Fibroblast of lung (primary cell): Measurements from ENCODE around the gene SLC22A23. TPM values are rescaled to one million over a fixed set of nuclear protein-coding genes. Genes with fewer than 3 reads are reported as not detected.

Experiments used
- DNase-seq, 2 donors: peaks; one replicate each; pipeline versions ENCODE4 v3.0.0 to v3.0.0-alpha.2; 2010; ENCODE audit warnings: low read depth in 2 of 2
- H2AFZ ChIP-seq: 2 replicates; pipeline ENCODE4 v1.5.1; 2012; ENCODE audit warnings: low read length, control low read depth, inconsistent platforms
- H3K27ac ChIP-seq: 2 replicates; pipeline ENCODE4 v1.5.1; 2011; ENCODE audit warnings: low read length, control low read depth; ENCODE audit not compliant: insufficient read depth
- H3K27me3 ChIP-seq: 2 replicates; pipeline ENCODE4 v1.5.1; 2011; ENCODE audit warnings: mild to moderate bottlenecking, low read length; ENCODE audit not compliant: control insufficient read depth, insufficient read depth
- H3K36me3 ChIP-seq: 2 replicates; pipeline ENCODE4 v1.5.1; 2011; ENCODE audit warnings: low read length; ENCODE audit not compliant: control insufficient read depth, insufficient read depth
- H3K4me1 ChIP-seq: 2 replicates; pipeline ENCODE4 v1.5.1; 2011; ENCODE audit warnings: low read length; ENCODE audit not compliant: control insufficient read depth, insufficient read depth; ENCODE audit errors: extremely low read depth
- H3K4me2 ChIP-seq: 2 replicates; pipeline ENCODE4 v1.5.1; 2011; ENCODE audit warnings: low read length, control low read depth; ENCODE audit not compliant: insufficient read depth; ENCODE audit errors: extremely low read depth
- H3K4me3 ChIP-seq, 4 experiments: fragments of 200-600 bp in 1 of 4; sonication (generic) in 1 of 4; replicated peaks in 1 of 4; 2 replicates each; pipeline ENCODE4 v1.5.1; 2011 to 2016; ENCODE audit warnings: low read length in 4 of 4, low read depth in 3 of 4, mild to moderate bottlenecking in 3 of 4, control low read depth in 2 of 4, inconsistent platforms in 1 of 4, mixed read lengths in 1 of 4; ENCODE audit not compliant: insufficient read depth in 1 of 4; ENCODE audit errors: control extremely low read depth in 1 of 4
- H3K79me2 ChIP-seq: 2 replicates; pipeline ENCODE4 v1.5.1; 2012; ENCODE audit warnings: mild to moderate bottlenecking, low read length, inconsistent platforms; ENCODE audit not compliant: control insufficient read depth, insufficient read depth
- H3K9ac ChIP-seq: 2 replicates; pipeline ENCODE4 v1.5.1; 2011; ENCODE audit warnings: mild to moderate bottlenecking, low read length, control low read depth; ENCODE audit not compliant: insufficient read depth
- H3K9me3 ChIP-seq: 2 replicates; pipeline ENCODE4 v1.5.1; 2012; ENCODE audit warnings: low read depth, low read length; ENCODE audit not compliant: control insufficient read depth, insufficient read depth
- H4K20me1 ChIP-seq: 2 replicates; pipeline ENCODE4 v1.5.1; 2011; ENCODE audit warnings: low read length; ENCODE audit not compliant: control insufficient read depth, insufficient read depth; ENCODE audit errors: extremely low read depth
- CTCF ChIP-seq, 2 donors: IDR thresholded peaks in 1 of 2; conservative IDR thresholded peaks in 1 of 2; 1 replicate in 1 of 2; 2 replicates in 1 of 2; pipeline ENCODE4 v1.5.1; 2011 to 2012; ENCODE audit warnings: low read length in 2 of 2, control low read depth in 1 of 2, inconsistent platforms in 1 of 2, low read depth in 1 of 2, mild to moderate bottlenecking in 1 of 2
- EZH2 ChIP-seq: IDR thresholded peaks from 2 replicates; pipeline ENCODE4 v1.5.1; 2012; ENCODE audit warnings: low read length, control low read depth, mild to moderate bottlenecking; ENCODE audit errors: missing control alignments
- polyA plus RNA-seq, 2 donors: library from polyadenylated mRNA; depleted of rRNA in 1 of 2; stranded (reverse) in 1 of 2; unstranded in 1 of 2; fragments of >200 nt; gene quantifications; 2 replicates each; pipeline ENCODE4 v1.2.1, GENCODE V29; 2011 to 2012; ENCODE audit warnings: missing spikeins in 1 of 2
- total RNA-seq: library from RNA; depleted of rRNA; stranded (reverse); fragments of >200 nt; gene quantifications from 2 replicates; pipeline ENCODE4 v1.2.1, GENCODE V29; 2014

The SLC22A23 gene
- total and polyA plus RNA-seq, 2 donors (not counting 1 experiment from before 2014, with no cell fraction given), result 0.37 to 3.0 TPM

DNA sequence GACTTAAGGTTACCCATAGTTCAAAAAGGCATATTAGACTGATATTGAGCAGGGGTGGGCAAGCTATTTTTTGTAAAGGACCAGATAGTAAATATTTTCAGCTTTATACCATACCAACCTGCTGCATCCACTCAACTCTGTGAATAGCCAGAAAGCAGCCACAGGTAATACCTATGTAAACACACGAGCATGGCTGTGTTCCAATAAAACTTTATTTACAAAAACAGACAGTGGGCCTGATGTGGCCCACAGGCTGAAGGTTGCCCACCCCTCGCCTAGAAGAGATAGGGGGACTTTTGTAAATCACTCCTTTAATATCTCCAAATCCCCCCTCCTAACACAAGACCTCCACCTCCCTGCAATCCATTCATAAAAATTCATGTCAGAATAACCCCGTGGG, 133.7 kb downstream of the SLC22A23 start:
- no peak overlapping the region for H2AFZ ChIP-seq
- H3K4me1 ChIP-seq, result no peaks in the 10 kb centered on the region
- TF ChIP-seq CTCF (conservative IDR thresholded peaks at IDR 0.05 in 1 of 2, IDR thresholded peaks at IDR 0.05 in 1 of 2; ENCODE audit: low read depth in 1 of 2, low read length in 2 of 2), result no peak
- TF ChIP-seq EZH2, result no peak
- H3K36me3 ChIP-seq, result no peaks in the 10 kb centered on the region
- no peak overlapping the region for H3K4me3 ChIP-seq
- H3K27ac ChIP-seq, result no peak overlapping the region
- H3K9me3 ChIP-seq, result no peaks in the 10 kb centered on the region
- no peak overlapping the region for H3K9ac ChIP-seq
- peaks cover 11% of the 10 kb centered on the region for H3K27me3 ChIP-seq
- no peak overlapping the region for H3K4me2 ChIP-seq
- no peaks in the 10 kb centered on the region for H4K20me1 ChIP-seq
- no peak for DNase-seq
- H3K79me2 ChIP-seq, result no peaks in the 10 kb centered on the region

GRCh38 chr6:3322366-3322890, 134.4 kb downstream of the SLC22A23 start:
- Histone ChIP-seq H3K9me3 (no peaks in the 10 kb centered on the region), H3K36me3 (no peaks in the 10 kb centered on the region), H3K4me3 (no peak overlapping the region), H2AFZ (no peak overlapping the region), H3K27ac (no peak overlapping the region), H3K4me2 (no peak overlapping the region), H3K79me2 (no peaks in the 10 kb centered on the region), H3K9ac (no peak overlapping the region), H3K27me3 (peaks cover 18% of the 10 kb centered on the region), H4K20me1 (no peaks in the 10 kb centered on the region), H3K4me1 (no peaks in the 10 kb centered on the region)
- DNase-seq, result no peak
- TF ChIP-seq EZH2 (no peak), CTCF (conservative IDR thresholded peaks at IDR 0.05 in 1 of 2, IDR thresholded peaks at IDR 0.05 in 1 of 2; ENCODE audit: low read depth in 1 of 2, low read length in 2 of 2) (no peak)

DNA sequence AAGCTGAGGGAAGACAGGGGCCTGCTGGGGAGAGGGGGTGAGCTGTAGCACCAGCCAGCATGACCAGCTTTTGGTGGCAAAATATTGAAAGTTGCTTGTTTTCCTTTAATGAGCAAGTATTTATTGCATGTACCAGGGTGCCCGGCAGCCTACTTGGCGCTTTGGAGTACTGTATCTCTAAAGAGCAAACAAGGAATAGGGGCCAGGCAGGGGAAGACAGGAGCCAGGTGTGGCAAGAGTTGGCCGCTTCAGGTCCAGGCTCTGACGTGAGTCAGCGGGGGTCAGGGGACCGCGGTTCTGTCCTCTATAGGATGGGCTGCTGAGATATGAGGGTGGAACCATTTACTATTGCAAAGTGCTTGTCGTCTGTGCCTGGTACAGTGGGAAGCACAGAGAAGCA, 135.0 kb downstream of the SLC22A23 start:
- TF ChIP-seq CTCF (conservative IDR thresholded peaks at IDR 0.05 in 1 of 2, IDR thresholded peaks at IDR 0.05 in 1 of 2; ENCODE audit: low read depth in 1 of 2, low read length in 2 of 2) (no peak), EZH2 (no peak)
- Histone ChIP-seq H4K20me1 (no peaks in the 10 kb centered on the region), H3K36me3 (no peaks in the 10 kb centered on the region), H3K79me2 (no peaks in the 10 kb centered on the region), H3K4me1 (no peaks in the 10 kb centered on the region), H3K27ac (no peak overlapping the region), H3K9ac (no peak overlapping the region), H3K27me3 (peaks cover 24% of the 10 kb centered on the region), H3K9me3 (no peaks in the 10 kb centered on the region), H2AFZ (no peak overlapping the region), H3K4me2 (no peak overlapping the region), H3K4me3 (no peak overlapping the region)
- no peak for DNase-seq
